BJ (cell line): ENCODE measurements around the gene NANS. TPM values are rescaled to one million over a fixed set of nuclear protein-coding genes. Genes with fewer than 3 reads are reported as not detected.
"Not testable (repeated sequence)": the region's sequence is repeated elsewhere in the genome, so short reads cannot be mapped to it uniquely, and the experiment has no call there.

ENCODE experiments used
- CTCF ChIA-PET: fragments of 350-600 bp; formaldehyde crosslinking; extraction: SDS; loops from one replicate; lab custom pipeline; 2021; ENCODE audit warnings: antibody characterized with exemption, inconsistent platforms; lab: Yijun Ruan, JAX
- POLR2A ChIA-PET: fragments of 300-600 bp; sonication (Branson Sonifier 250); formaldehyde crosslinking; extraction: SDS; loops from one replicate; lab custom pipeline; 2021; ENCODE audit warnings: antibody characterized with exemption; lab: Charles Lee
- DNase-seq: peaks from one replicate; pipeline ENCODE4 v3.0.0-alpha.2; 2011; ENCODE audit warnings: low read depth
- H3K27me3 ChIP-seq: 2 replicates; pipeline ENCODE4 v1.6.0; 2011; ENCODE audit warnings: low read length; ENCODE audit not compliant: control insufficient read depth, insufficient read depth
- H3K36me3 ChIP-seq: 2 replicates; pipeline ENCODE4 v1.5.1; 2011; ENCODE audit warnings: low read length; ENCODE audit not compliant: control insufficient read depth, insufficient read depth
- H3K4me3 ChIP-seq: 2 replicates; pipeline ENCODE4 v1.5.1; 2011; ENCODE audit warnings: low read depth, mild to moderate bottlenecking, control low read depth, low read length
- CTCF ChIP-seq: IDR thresholded peaks from 2 replicates; pipeline ENCODE4 v1.5.1; 2011; ENCODE audit warnings: low read depth, mild to moderate bottlenecking, control low read depth, inconsistent platforms, low read length, moderate library complexity; ENCODE audit not compliant: insufficient read depth
- polyA plus RNA-seq: library from polyadenylated mRNA; depleted of rRNA; stranded (reverse); fragments of >200 nt; gene quantifications from 2 replicates; pipeline ENCODE4 v1.2.3, GENCODE V29; 2011; rRNA removed
- small RNA-seq: library from RNA; depleted of rRNA; stranded (forward); fragments of <200 nt; gene quantifications from one replicate; pipeline ENCODE3, GENCODE V24; 2012; ENCODE audit warnings: low replicate concordance, low read depth; ENCODE audit not compliant: insufficient read length

The NANS gene
- polyA plus RNA-seq, 1 experiment: 142 TPM

GRCh38 chr9:98129451-98129881 lies 72.9 kb downstream of the NANS start:
- POLR2A ChIA-PET: no interaction called here
- no peak for DNase-seq
- TF ChIP-seq CTCF: no peak
- CTCF ChIA-PET: no interaction called here
- H3K36me3 ChIP-seq: no peaks in the 10 kb centered on the region
- H3K27me3 ChIP-seq: no peaks in the 10 kb centered on the region
- H3K4me3 ChIP-seq: no peak overlapping the region

GRCh38 chr9:98130060-98130459 lies 73.5 kb downstream of the NANS start:
- DNase-seq, H3K4me3 ChIP-seq, H3K36me3 ChIP-seq, CTCF ChIA-PET, H3K27me3 ChIP-seq, POLR2A ChIA-PET: not testable (repeated sequence)

GRCh38 chr9:98130576-98131228 lies 74.2 kb downstream of the NANS start:
- H3K36me3 ChIP-seq: no peaks in the 10 kb centered on the region
- TF ChIP-seq CTCF: no peak
- POLR2A ChIA-PET: no interaction called here
- H3K4me3 ChIP-seq: no peak overlapping the region
- CTCF ChIA-PET: no interaction called here
- H3K27me3 ChIP-seq: no peaks in the 10 kb centered on the region
- DNase-seq: no peak

- Histone ChIP-seq H3K4me3 (no peak overlapping the region), H3K36me3 (no peaks in the 10 kb centered on the region), H3K27me3 (no peaks in the 10 kb centered on the region; the same call in 1 of the 2 replicates)
- ChIA-PET POLR2A (no interaction called here), CTCF (no interaction called here)
- no peak for DNase-seq
- no peak for TF ChIP-seq CTCF
These were observed 75.6 kb downstream of the NANS start for GRCh38 chr9:98132158-98132557.

Small RNAs within 50 kb of the gene (small RNA-seq; reads per million reads assigned to genes)
- not detected for gene RF00017
- gene RNU6-918P: not detected

Other genes with a start within 250 kb of the NANS start
- gene FOXE1, start 203.5 kb upstream of the NANS start, polyA plus RNA-seq: 4.9 and 5.3 TPM in 2 replicates
- gene TRMO, start 134.2 kb upstream of the NANS start, polyA plus RNA-seq: 11.2 and 17.2 TPM in 2 replicates
- not detected in 2 replicates for gene HEMGN, start 118.6 kb upstream of the NANS start, polyA plus RNA-seq
- gene ANP32B, start 73.4 kb upstream of the NANS start, polyA plus RNA-seq: 18.3 and 40.5 TPM in 2 replicates
- 9.9 and 10.1 TPM in 2 replicates for gene TRIM14, start 62.5 kb downstream of the NANS start, polyA plus RNA-seq
- 1.2 and 1.5 TPM in 2 replicates for gene CORO2A, start 135.9 kb downstream of the NANS start, polyA plus RNA-seq
- 38.8 and 70.3 TPM in 2 replicates for gene TBC1D2, start 198.9 kb downstream of the NANS start, polyA plus RNA-seq